Bronchial epithelial cell (primary cell): ENCODE data around the gene CXCR6. TPM values are rescaled to one million over a fixed set of nuclear protein-coding genes. Genes with fewer than 3 reads are reported as not detected.

ENCODE experiments used
- DNase-seq: peaks from one replicate; pipeline ENCODE4 v3.0.0-alpha.2; 2010; ENCODE audit warnings: low read depth
- FAIRE-seq: peaks from 2 replicates; lab custom pipeline; 2011; peaks lifted over from hg19 to GRCh38; lab: Jason Lieb, UNC
- H3K27me3 ChIP-seq: 2 replicates; pipeline ENCODE4 v1.5.1; 2011; ENCODE audit warnings: low read length; ENCODE audit not compliant: control insufficient read depth, insufficient read depth
- H3K36me3 ChIP-seq: 2 replicates; pipeline ENCODE4 v1.5.1; 2011; ENCODE audit warnings: low read length; ENCODE audit not compliant: control insufficient read depth, insufficient read depth
- H3K4me3 ChIP-seq: 2 replicates; pipeline ENCODE4 v1.5.1; 2011; ENCODE audit warnings: mild to moderate bottlenecking, low read depth, low read length, control low read depth
- total RNA-seq: library from RNA; depleted of rRNA; stranded (reverse); fragments of >200 nt; gene quantifications from 2 replicates; pipeline ENCODE4 v1.2.1, GENCODE V29; 2014
- TF ChIP-seq, protein P1 (sequence below): IDR thresholded peaks from 2 replicates; pipeline ENCODE4 v1.5.1; 2011; ENCODE audit warnings: mild to moderate bottlenecking, moderate library complexity, low read length, control low read depth, inconsistent platforms; ENCODE audit not compliant: insufficient read depth, severe bottlenecking

The CXCR6 gene
- total RNA-seq, 1 donor from 2014 or later = not detected

DNA sequence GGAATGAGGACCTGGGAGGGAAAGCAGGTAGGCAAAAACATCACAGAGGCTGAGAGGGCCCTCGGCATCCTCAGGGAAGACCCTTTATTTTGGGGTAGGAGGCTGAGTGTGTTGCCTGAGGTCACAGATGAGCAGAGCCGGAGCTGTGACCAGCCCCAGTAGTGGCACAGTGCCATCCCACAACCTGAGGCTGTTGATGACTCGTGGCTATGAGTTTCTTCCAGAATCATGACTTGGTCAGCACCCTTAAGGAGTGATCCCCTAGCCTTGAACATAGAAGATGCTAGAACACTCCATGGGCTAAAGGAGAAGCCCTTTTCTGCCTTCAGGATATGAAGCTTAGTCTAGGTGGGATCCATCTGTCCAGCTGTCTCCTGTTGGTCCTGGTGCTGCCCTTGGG lies 19.5 kb upstream of the CXCR6 start:
- H3K36me3 ChIP-seq = peaks cover 8% of the 10 kb centered on the region
- no peak for FAIRE-seq

DNA sequence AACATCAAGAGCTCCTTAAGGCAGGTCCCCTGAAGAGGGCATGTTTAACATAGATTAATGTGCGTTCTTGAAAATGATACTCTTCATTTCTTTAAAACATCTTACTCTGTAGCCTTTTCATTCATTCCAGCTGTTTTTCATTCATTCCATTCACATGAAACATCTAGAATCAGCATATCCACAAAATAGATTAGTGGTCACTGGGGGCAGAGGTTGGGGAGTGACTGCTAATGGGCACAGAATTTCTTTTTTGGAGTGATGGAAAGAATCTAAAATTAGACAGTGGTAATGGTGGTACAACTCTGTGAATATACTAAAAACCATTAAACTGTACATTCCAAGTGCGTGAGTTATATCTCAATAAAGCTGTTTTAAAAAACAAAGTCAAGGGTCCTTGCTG lies 15.4 kb upstream of the CXCR6 start:
- TF ChIP-seq, protein P1, sequence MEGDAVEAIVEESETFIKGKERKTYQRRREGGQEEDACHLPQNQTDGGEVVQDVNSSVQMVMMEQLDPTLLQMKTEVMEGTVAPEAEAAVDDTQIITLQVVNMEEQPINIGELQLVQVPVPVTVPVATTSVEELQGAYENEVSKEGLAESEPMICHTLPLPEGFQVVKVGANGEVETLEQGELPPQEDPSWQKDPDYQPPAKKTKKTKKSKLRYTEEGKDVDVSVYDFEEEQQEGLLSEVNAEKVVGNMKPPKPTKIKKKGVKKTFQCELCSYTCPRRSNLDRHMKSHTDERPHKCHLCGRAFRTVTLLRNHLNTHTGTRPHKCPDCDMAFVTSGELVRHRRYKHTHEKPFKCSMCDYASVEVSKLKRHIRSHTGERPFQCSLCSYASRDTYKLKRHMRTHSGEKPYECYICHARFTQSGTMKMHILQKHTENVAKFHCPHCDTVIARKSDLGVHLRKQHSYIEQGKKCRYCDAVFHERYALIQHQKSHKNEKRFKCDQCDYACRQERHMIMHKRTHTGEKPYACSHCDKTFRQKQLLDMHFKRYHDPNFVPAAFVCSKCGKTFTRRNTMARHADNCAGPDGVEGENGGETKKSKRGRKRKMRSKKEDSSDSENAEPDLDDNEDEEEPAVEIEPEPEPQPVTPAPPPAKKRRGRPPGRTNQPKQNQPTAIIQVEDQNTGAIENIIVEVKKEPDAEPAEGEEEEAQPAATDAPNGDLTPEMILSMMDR = no peak
- H3K36me3 ChIP-seq = peaks cover 18% of the 10 kb centered on the region
- FAIRE-seq (no peak), DNase-seq (no peak)
- no peak overlapping the region for H3K4me3 ChIP-seq
- no peaks in the 10 kb centered on the region for H3K27me3 ChIP-seq

More for the DNA sequence above, 19.5 kb upstream of the CXCR6 start:
- H3K27me3 ChIP-seq = no peaks in the 10 kb centered on the region
- TF ChIP-seq, protein P1 = no peak
- no peak overlapping the region for H3K4me3 ChIP-seq
- DNase-seq = peak; percentile 55

DNA sequence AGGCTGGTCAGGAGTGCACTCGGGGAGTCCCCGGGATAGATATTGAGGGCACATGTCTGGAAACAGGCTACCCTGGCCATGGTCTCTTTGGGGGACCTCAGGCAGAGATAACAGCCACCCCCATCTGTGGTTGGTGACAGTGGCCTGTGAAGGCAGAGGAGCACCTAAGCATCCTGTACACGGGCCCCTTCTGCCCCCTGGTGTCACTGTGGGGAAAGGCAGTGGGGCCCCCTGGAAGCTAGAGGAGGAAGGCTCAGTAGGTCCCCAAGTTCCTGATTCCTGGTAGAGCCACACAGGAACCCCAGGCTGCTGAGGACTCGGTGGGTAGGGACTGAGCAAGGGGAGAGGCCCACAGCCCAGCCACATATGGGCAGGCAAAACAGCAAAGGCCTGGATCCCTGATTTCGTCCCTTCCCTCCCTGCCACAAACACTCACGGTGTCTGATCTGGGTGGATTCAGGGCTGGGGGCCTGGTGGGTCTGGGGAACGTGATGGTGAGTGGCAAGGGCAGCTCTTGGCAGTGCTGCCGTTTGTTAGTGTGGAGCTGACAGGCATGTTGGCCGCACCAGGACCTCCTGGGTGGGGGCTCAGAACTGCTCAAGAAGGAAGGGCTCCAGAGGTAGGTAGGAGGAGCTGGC lies 14.1 kb upstream of the CXCR6 start:
- TF ChIP-seq, protein P1 = peak; percentile 86
- peak; percentile 17 for DNase-seq
- no peak overlapping the region for H3K4me3 ChIP-seq
- H3K36me3 ChIP-seq = peaks cover 18% of the 10 kb centered on the region
- no peak for FAIRE-seq
- no peaks in the 10 kb centered on the region for H3K27me3 ChIP-seq

DNA sequence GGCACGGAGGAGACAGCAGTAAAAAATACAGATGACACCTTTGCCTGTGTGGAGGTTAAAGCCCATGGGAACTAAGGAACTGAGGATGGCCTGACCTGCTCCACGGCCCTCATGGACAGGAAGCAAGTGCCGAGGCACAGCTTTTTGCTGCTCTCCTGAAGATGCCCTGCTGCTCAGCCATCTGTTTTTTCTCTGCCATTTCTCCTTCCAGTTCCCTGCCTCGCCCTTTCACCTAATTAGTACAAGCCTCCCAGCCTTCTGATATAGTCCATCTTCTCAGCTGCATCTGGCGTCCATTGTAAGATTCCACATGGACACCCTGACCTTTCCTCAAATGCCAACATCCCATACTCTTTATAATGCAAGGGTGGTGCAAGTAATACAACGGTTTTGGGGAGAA lies 11.8 kb upstream of the CXCR6 start:
- DNase-seq (no peak), FAIRE-seq (no peak)
- H3K4me3 ChIP-seq = no peak overlapping the region
- no peaks in the 10 kb centered on the region for H3K27me3 ChIP-seq
- H3K36me3 ChIP-seq = peaks cover 20% of the 10 kb centered on the region
- TF ChIP-seq, protein P1 = no peak

DNA sequence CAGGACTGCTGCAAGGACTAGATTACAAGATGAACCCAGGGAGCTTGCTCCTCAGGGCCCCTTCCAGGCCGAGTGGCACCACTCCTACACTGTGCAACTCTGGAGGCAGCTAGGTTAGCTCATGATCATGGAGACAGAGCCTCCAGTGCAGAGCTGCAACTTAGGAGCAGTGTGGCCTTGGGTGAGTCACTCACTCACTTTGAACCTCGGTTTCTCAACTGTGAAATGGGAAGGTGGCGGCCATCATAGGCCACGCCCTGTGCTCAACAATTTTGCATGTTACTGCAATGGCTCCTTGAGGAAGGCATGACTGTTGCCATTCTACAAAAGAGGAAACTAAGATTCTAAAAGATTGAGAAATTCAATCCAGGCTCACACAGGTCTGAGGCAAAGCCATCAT lies 11.2 kb upstream of the CXCR6 start:
- H3K36me3 ChIP-seq = peaks cover 22% of the 10 kb centered on the region
- no peak for DNase-seq

More for the DNA sequence above, 11.2 kb upstream of the CXCR6 start:
- Histone ChIP-seq H3K27me3 (no peaks in the 10 kb centered on the region), H3K4me3 (no peak overlapping the region)
- FAIRE-seq = no peak
- TF ChIP-seq, protein P1 = no peak
